ENCODE measurements around the gene PIK3CD. TPM values are rescaled to one million over a fixed set of nuclear protein-coding genes. Genes with fewer than 3 reads are reported as not detected.

PIK3CD gene
- total RNA-seq, 1 donor from 2014 or later: 13.0 TPM

GRCh38 chr1:9629445-9630201 lies 21.9 kb upstream of the PIK3CD start:
- Histone ChIP-seq H3K4me3 (peak overlapping the region in 1 of 2 donors; percentile 2), H3K4me1 (peaks cover 13% of the 10 kb centered on the region), H3K27ac (peak overlapping the region; percentile 23), H3K9me3 (no peaks in the 10 kb centered on the region), H3K27me3 (no peaks in the 10 kb centered on the region), H3K36me3 (no peaks in the 10 kb centered on the region)
- TF ChIP-seq POLR2A (IDR thresholded peaks at IDR 0.05) (no peak), POLR2AphosphoS5 (IDR thresholded peaks at IDR 0.05; ENCODE audit: insufficient read depth in 1 of 2, low read depth in 1 of 2) (no peak), CTCF (IDR thresholded peaks at IDR 0.05) (no peak)
- DNase-seq (ENCODE audit: extremely low spot score in 2 of 2): no peak
- intact Hi-C loops (cut with DNase I): loop anchor here (5.0 kb wide), 1 partner anchor 238 kb away; no protein-coding TSS in a partner anchor

GRCh38 chr1:9630331-9631111 lies 21.0 kb upstream of the PIK3CD start:
- no peaks in the 10 kb centered on the region for H3K27me3 ChIP-seq
- no peak overlapping the region for H3K4me3 ChIP-seq
- no peak for DNase-seq (ENCODE audit: extremely low spot score in 2 of 2)
- H3K36me3 ChIP-seq: no peaks in the 10 kb centered on the region
- intact Hi-C loops (cut with DNase I): no loop called here
- no peaks in the 10 kb centered on the region for H3K9me3 ChIP-seq
- peaks cover 13% of the 10 kb centered on the region for H3K4me1 ChIP-seq
- TF ChIP-seq CTCF (IDR thresholded peaks at IDR 0.05) (no peak), POLR2A (IDR thresholded peaks at IDR 0.05) (no peak), POLR2AphosphoS5 (IDR thresholded peaks at IDR 0.05; ENCODE audit: insufficient read depth in 1 of 2, low read depth in 1 of 2) (no peak)
- no peak overlapping the region for H3K27ac ChIP-seq

GRCh38 chr1:9631613-9632012 lies 19.9 kb upstream of the PIK3CD start:
- Histone ChIP-seq H3K36me3 (no peaks in the 10 kb centered on the region), H3K27ac (no peak overlapping the region), H3K4me3 (no peak overlapping the region), H3K27me3 (no peaks in the 10 kb centered on the region), H3K4me1 (peaks cover 9% of the 10 kb centered on the region), H3K9me3 (no peaks in the 10 kb centered on the region)
- TF ChIP-seq CTCF (IDR thresholded peaks at IDR 0.05) (no peak), POLR2AphosphoS5 (IDR thresholded peaks at IDR 0.05; ENCODE audit: insufficient read depth in 1 of 2, low read depth in 1 of 2) (no peak), POLR2A (IDR thresholded peaks at IDR 0.05) (no peak)
- no peak for DNase-seq (ENCODE audit: extremely low spot score in 2 of 2)
- intact Hi-C loops (cut with DNase I): no loop called here

GRCh38 chr1:9633493-9633892 lies 18.0 kb upstream of the PIK3CD start:
- no peak for TF ChIP-seq CTCF (IDR thresholded peaks at IDR 0.05)
- no peak for TF ChIP-seq POLR2AphosphoS5 (IDR thresholded peaks at IDR 0.05; ENCODE audit: insufficient read depth in 1 of 2, low read depth in 1 of 2)
- no peak for TF ChIP-seq POLR2A (IDR thresholded peaks at IDR 0.05)
- no peaks in the 10 kb centered on the region for H3K36me3 ChIP-seq
- H3K27me3 ChIP-seq: no peaks in the 10 kb centered on the region
- H3K4me3 ChIP-seq: no peak overlapping the region
- H3K27ac ChIP-seq: no peak overlapping the region
- no peak for DNase-seq (ENCODE audit: extremely low spot score in 2 of 2)
- intact Hi-C loops (cut with DNase I): no loop called here
- no peaks in the 10 kb centered on the region for H3K4me1 ChIP-seq
- H3K9me3 ChIP-seq: no peaks in the 10 kb centered on the region

Data from vagina (tissue), 2 donors.